ENCODE data around the gene CRYBG1.

The CRYBG1 gene

GRCh38 chr6:106339334-106340029, 21.0 kb upstream of the CRYBG1 start:
- TF ChIP-seq CTCF (conservative IDR thresholded peaks at IDR 0.05; ENCODE audit: low read length) (peak; percentile 90), EZH2phosphoT487 (IDR thresholded peaks at IDR 0.05; ENCODE audit: borderline replicate concordance) (no peak)
- Histone ChIP-seq H3K9ac (ENCODE audit: low read depth, low read length, poor library complexity, severe bottlenecking) (no peak overlapping the region), H3F3A (ENCODE audit: low read depth) (no peaks in the 10 kb centered on the region), H3K4me2 (ENCODE audit: low read depth, low read length, poor library complexity, severe bottlenecking) (no peak overlapping the region), H3K79me2 (ENCODE audit: insufficient read depth, low read length) (no peaks in the 10 kb centered on the region), H3K27me3 (ENCODE audit: insufficient read depth, low read length, poor library complexity, severe bottlenecking) (no peaks in the 10 kb centered on the region), H3K4me3 (ENCODE audit: low read length, poor library complexity, severe bottlenecking) (no peak overlapping the region), H4K20me1 (ENCODE audit: insufficient read depth, low read length, poor library complexity, severe bottlenecking) (no peaks in the 10 kb centered on the region), H3K9me2 (replicated peaks; ENCODE audit: low read depth, low read length) (no peaks in the 10 kb centered on the region), H2AFZ (ENCODE audit: low read length) (peak overlapping the region; percentile 19; the same call in 1 of the 2 replicates), H3K4me1 (ENCODE audit: insufficient read depth, low read length, poor library complexity, severe bottlenecking) (no peaks in the 10 kb centered on the region), H3K9me3 (ENCODE audit: insufficient read depth, low read depth, low read length) (no peaks in the 10 kb centered on the region), H3K36me3 (ENCODE audit: insufficient read depth, low read length) (no peaks in the 10 kb centered on the region)

GRCh38 chr6:106347219-106347618, 13.3 kb upstream of the CRYBG1 start:
- Histone ChIP-seq H3K4me2 (ENCODE audit: low read depth, low read length, poor library complexity, severe bottlenecking) (no peak overlapping the region), H3K27me3 (ENCODE audit: insufficient read depth, low read length, poor library complexity, severe bottlenecking) (no peaks in the 10 kb centered on the region), H3K9me2 (replicated peaks; ENCODE audit: low read depth, low read length) (no peaks in the 10 kb centered on the region), H3K4me1 (ENCODE audit: insufficient read depth, low read length, poor library complexity, severe bottlenecking) (no peaks in the 10 kb centered on the region), H2AFZ (ENCODE audit: low read length) (no peak overlapping the region), H3F3A (ENCODE audit: low read depth) (no peaks in the 10 kb centered on the region), H3K79me2 (ENCODE audit: insufficient read depth, low read length) (no peaks in the 10 kb centered on the region), H3K4me3 (ENCODE audit: low read length, poor library complexity, severe bottlenecking) (no peak overlapping the region), H4K20me1 (ENCODE audit: insufficient read depth, low read length, poor library complexity, severe bottlenecking) (no peaks in the 10 kb centered on the region), H3K9me3 (ENCODE audit: insufficient read depth, low read depth, low read length) (no peaks in the 10 kb centered on the region), H3K36me3 (ENCODE audit: insufficient read depth, low read length) (no peaks in the 10 kb centered on the region), H3K9ac (ENCODE audit: low read depth, low read length, poor library complexity, severe bottlenecking) (no peak overlapping the region)
- no peak for TF ChIP-seq CTCF (conservative IDR thresholded peaks at IDR 0.05; ENCODE audit: low read length)
- no peak for TF ChIP-seq EZH2phosphoT487 (IDR thresholded peaks at IDR 0.05; ENCODE audit: borderline replicate concordance)

GRCh38 chr6:106356378-106356777, 4.1 kb upstream of the CRYBG1 start:
- Histone ChIP-seq H3K36me3 (ENCODE audit: insufficient read depth, low read length) (no peaks in the 10 kb centered on the region), H3K27me3 (ENCODE audit: insufficient read depth, low read length, poor library complexity, severe bottlenecking) (no peaks in the 10 kb centered on the region)
- TF ChIP-seq CTCF (conservative IDR thresholded peaks at IDR 0.05; ENCODE audit: low read length): no peak

More at GRCh38 chr6:106356378-106356777, 4.1 kb upstream of the CRYBG1 start:
- Histone ChIP-seq H4K20me1 (ENCODE audit: insufficient read depth, low read length, poor library complexity, severe bottlenecking) (no peaks in the 10 kb centered on the region), H3K4me1 (ENCODE audit: insufficient read depth, low read length, poor library complexity, severe bottlenecking) (no peaks in the 10 kb centered on the region), H2AFZ (ENCODE audit: low read length) (no peak overlapping the region), H3K4me3 (ENCODE audit: low read length, poor library complexity, severe bottlenecking) (no peak overlapping the region), H3K4me2 (ENCODE audit: low read depth, low read length, poor library complexity, severe bottlenecking) (no peak overlapping the region), H3K9me3 (ENCODE audit: insufficient read depth, low read depth, low read length) (no peaks in the 10 kb centered on the region), H3F3A (ENCODE audit: low read depth) (no peaks in the 10 kb centered on the region), H3K9me2 (replicated peaks; ENCODE audit: low read depth, low read length) (no peaks in the 10 kb centered on the region), H3K79me2 (ENCODE audit: insufficient read depth, low read length) (no peaks in the 10 kb centered on the region), H3K9ac (ENCODE audit: low read depth, low read length, poor library complexity, severe bottlenecking) (no peak overlapping the region)

Measured in Loucy (cell line).